Osteoblast (primary cell): ENCODE data around the gene TUBGCP6. TPM values are rescaled to one million over a fixed set of nuclear protein-coding genes. Genes with fewer than 3 reads are reported as not detected.

Experiments
- DNase-seq: peaks from one replicate; pipeline ENCODE4 v3.0.0; 2011; ENCODE audit warnings: low spot score, mixed read lengths; ENCODE audit not compliant: insufficient read length; ENCODE audit errors: missing footprints
- H2AFZ ChIP-seq: 2 replicates; pipeline ENCODE4 v1.6.0; 2011; ENCODE audit warnings: mild to moderate bottlenecking, low read length
- H3K27ac ChIP-seq: 2 replicates; pipeline ENCODE4 v1.5.1; 2011; ENCODE audit warnings: mild to moderate bottlenecking, low read depth, low read length, moderate library complexity
- H3K27me3 ChIP-seq: 2 replicates; pipeline ENCODE4 v1.6.0; 2012; ENCODE audit warnings: mild to moderate bottlenecking, control low read depth, inconsistent platforms, low read length, moderate library complexity; ENCODE audit not compliant: insufficient read depth
- H3K36me3 ChIP-seq: 2 replicates; pipeline ENCODE4 v1.5.1; 2011; ENCODE audit warnings: mild to moderate bottlenecking, low read length, control low read depth, moderate library complexity; ENCODE audit not compliant: insufficient read depth
- H3K4me1 ChIP-seq: 2 replicates; pipeline ENCODE4 v1.5.1; 2011; ENCODE audit warnings: mild to moderate bottlenecking, low read length, control low read depth, moderate library complexity; ENCODE audit not compliant: insufficient read depth
- H3K4me2 ChIP-seq: 2 replicates; pipeline ENCODE4 v1.6.0; 2011; ENCODE audit warnings: mild to moderate bottlenecking, low read length; ENCODE audit not compliant: insufficient read depth
- H3K4me3 ChIP-seq: fragments of 200-600 bp; sonication (generic); 3 replicates; pipeline ENCODE4 v1.5.1; 2012; ENCODE audit warnings: mild to moderate bottlenecking, low read length, inconsistent platforms; ENCODE audit not compliant: insufficient read depth
- H3K79me2 ChIP-seq: 2 replicates; pipeline ENCODE4 v1.6.0; 2012; ENCODE audit warnings: mild to moderate bottlenecking, low read length, control low read depth, inconsistent platforms; ENCODE audit not compliant: insufficient read depth
- H3K9me3 ChIP-seq: 2 replicates; pipeline ENCODE4 v1.5.1; 2011; ENCODE audit warnings: low read depth, low read length, control low read depth
- H4K20me1 ChIP-seq: 2 replicates; pipeline ENCODE4 v1.6.0; 2012; ENCODE audit warnings: mild to moderate bottlenecking, low read length, control low read depth; ENCODE audit not compliant: insufficient read depth
- total RNA-seq: library from RNA; depleted of rRNA; stranded (reverse); fragments of >200 nt; gene quantifications from 2 replicates; pipeline ENCODE4 v1.2.3, GENCODE V29; 2012
- TF ChIP-seq, protein P1 (sequence below): IDR thresholded peaks from 2 replicates; pipeline ENCODE4 v1.5.1; 2011; ENCODE audit warnings: mild to moderate bottlenecking, low read depth, low read length, moderate library complexity; ENCODE audit errors: extremely low read depth

Gene TUBGCP6
- total RNA-seq, 1 donor, result 28.2 TPM

- Histone ChIP-seq H3K36me3 (peaks cover 24% of the 10 kb centered on the region), H4K20me1 (peaks cover 17% of the 10 kb centered on the region), H3K4me1 (peaks cover 9% of the 10 kb centered on the region), H2AFZ (no peak overlapping the region), H3K4me2 (no peak overlapping the region), H3K27ac (no peak overlapping the region), H3K9me3 (no peaks in the 10 kb centered on the region), H3K79me2 (peaks cover 25% of the 10 kb centered on the region), H3K27me3 (no peaks in the 10 kb centered on the region), H3K4me3 (no peak overlapping the region)
- TF ChIP-seq, protein P1, sequence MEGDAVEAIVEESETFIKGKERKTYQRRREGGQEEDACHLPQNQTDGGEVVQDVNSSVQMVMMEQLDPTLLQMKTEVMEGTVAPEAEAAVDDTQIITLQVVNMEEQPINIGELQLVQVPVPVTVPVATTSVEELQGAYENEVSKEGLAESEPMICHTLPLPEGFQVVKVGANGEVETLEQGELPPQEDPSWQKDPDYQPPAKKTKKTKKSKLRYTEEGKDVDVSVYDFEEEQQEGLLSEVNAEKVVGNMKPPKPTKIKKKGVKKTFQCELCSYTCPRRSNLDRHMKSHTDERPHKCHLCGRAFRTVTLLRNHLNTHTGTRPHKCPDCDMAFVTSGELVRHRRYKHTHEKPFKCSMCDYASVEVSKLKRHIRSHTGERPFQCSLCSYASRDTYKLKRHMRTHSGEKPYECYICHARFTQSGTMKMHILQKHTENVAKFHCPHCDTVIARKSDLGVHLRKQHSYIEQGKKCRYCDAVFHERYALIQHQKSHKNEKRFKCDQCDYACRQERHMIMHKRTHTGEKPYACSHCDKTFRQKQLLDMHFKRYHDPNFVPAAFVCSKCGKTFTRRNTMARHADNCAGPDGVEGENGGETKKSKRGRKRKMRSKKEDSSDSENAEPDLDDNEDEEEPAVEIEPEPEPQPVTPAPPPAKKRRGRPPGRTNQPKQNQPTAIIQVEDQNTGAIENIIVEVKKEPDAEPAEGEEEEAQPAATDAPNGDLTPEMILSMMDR, result no peak
- no peak for DNase-seq
These were observed 46.2 kb downstream of the TUBGCP6 start for GRCh38 chr22:50198624-50199017.

DNA sequence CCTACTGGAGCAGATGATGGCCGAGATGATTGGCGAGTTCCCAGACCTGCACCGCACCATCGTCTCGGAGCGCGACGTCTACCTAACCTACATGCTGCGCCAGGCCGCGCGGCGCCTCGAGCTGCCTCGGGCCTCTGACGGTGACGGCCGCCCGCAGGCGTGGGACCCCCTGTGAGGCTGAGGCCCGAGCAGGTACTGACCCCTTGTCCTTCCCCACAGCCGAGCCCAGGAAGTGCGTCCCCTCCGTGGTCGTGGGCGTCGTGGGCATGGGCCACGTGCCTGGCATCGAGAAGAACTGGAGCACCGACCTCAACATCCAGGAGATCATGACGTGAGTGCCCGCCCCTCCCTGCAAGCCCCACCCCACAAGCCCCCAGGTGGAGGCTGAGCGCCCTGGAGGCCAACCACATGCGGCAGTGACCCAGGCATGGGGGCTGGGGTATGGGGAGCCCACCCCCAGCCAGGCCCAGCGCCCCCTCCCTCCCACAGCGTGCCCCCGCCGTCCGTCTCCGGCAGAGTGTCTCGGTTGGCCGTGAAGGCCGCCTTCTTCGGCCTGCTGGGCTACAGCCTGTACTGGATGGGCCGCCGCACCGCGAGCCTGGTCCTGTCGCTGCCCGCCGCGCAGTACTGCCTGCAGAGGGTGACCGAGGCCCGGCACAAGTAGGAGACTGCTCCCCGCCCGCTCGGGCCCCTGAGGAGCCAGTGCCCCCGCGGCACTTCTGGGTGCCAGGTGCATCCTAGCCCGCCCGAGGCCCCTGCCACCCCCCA is 46.8 kb downstream of the TUBGCP6 start:
- peaks cover 9% of the 10 kb centered on the region for H3K4me1 ChIP-seq
- no peaks in the 10 kb centered on the region for H3K9me3 ChIP-seq
- peaks cover 17% of the 10 kb centered on the region for H4K20me1 ChIP-seq
- TF ChIP-seq, protein P1, result no peak
- no peak overlapping the region for H2AFZ ChIP-seq
- no peaks in the 10 kb centered on the region for H3K27me3 ChIP-seq
- no peak overlapping the region for H3K27ac ChIP-seq
- H3K4me3 ChIP-seq, result no peak overlapping the region
- peaks cover 21% of the 10 kb centered on the region for H3K36me3 ChIP-seq
- H3K79me2 ChIP-seq, result peaks cover 25% of the 10 kb centered on the region
- H3K4me2 ChIP-seq, result no peak overlapping the region
- no peak for DNase-seq

- Histone ChIP-seq H3K79me2 (peaks cover 26% of the 10 kb centered on the region), H3K4me3 (no peak overlapping the region), H3K27ac (no peak overlapping the region), H3K4me2 (no peak overlapping the region), H4K20me1 (peaks cover 16% of the 10 kb centered on the region), H3K27me3 (no peaks in the 10 kb centered on the region), H3K36me3 (peaks cover 16% of the 10 kb centered on the region), H2AFZ (no peak overlapping the region), H3K4me1 (peaks cover 7% of the 10 kb centered on the region), H3K9me3 (no peaks in the 10 kb centered on the region)
- TF ChIP-seq, protein P1, result no peak
- DNase-seq, result no peak
These were observed 47.6 kb downstream of the TUBGCP6 start for GRCh38 chr22:50197000-50197800.

GRCh38 chr22:50196256-50196655 is 48.6 kb downstream of the TUBGCP6 start:
- Histone ChIP-seq H3K9me3 (no peaks in the 10 kb centered on the region), H3K4me2 (no peak overlapping the region), H4K20me1 (peaks cover 15% of the 10 kb centered on the region), H3K27me3 (no peaks in the 10 kb centered on the region), H3K79me2 (peaks cover 26% of the 10 kb centered on the region), H3K36me3 (peaks cover 16% of the 10 kb centered on the region), H3K27ac (no peak overlapping the region), H3K4me3 (no peak overlapping the region), H2AFZ (no peak overlapping the region), H3K4me1 (peaks cover 4% of the 10 kb centered on the region)
- TF ChIP-seq, protein P1, result no peak
- DNase-seq, result no peak
